C4-2B (cell line): ENCODE results near the gene MYRFL.

ENCODE experiments used
- H3K27ac ChIP-seq: fragments of 450-650 bp; 2 replicates; pipeline ENCODE4 v1.5.1; 2017
- ZFX ChIP-seq: fragments of 450-650 bp; IDR thresholded peaks from 2 replicates; pipeline ENCODE4 v1.6.1; 2017
- TF ChIP-seq, protein P1 (sequence below): fragments of 450-650 bp; conservative IDR thresholded peaks from 2 replicates; pipeline ENCODE4 v1.5.1; 2017; ENCODE audit warnings: mild to moderate bottlenecking

Gene MYRFL

DNA sequence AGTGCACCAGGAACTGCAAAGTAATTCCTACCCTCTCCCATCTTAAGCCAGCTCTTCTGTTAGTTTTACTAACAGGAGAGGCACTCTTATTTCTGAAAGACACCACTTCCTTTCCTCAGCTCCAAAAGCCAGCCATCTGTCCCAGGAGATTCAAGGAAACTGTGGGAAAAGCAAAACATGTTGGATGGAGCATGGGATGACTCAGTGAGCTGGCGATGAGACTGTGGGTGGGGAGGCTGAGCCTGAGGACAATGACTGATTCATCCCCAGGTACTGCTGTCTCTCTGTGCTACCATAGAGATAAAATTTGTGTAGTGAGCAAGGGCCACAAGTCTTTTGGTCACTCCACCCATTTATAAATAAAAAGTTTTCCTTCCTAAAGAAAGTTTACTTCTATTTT, 141.4 kb downstream of the MYRFL start:
- TF ChIP-seq, protein P1, sequence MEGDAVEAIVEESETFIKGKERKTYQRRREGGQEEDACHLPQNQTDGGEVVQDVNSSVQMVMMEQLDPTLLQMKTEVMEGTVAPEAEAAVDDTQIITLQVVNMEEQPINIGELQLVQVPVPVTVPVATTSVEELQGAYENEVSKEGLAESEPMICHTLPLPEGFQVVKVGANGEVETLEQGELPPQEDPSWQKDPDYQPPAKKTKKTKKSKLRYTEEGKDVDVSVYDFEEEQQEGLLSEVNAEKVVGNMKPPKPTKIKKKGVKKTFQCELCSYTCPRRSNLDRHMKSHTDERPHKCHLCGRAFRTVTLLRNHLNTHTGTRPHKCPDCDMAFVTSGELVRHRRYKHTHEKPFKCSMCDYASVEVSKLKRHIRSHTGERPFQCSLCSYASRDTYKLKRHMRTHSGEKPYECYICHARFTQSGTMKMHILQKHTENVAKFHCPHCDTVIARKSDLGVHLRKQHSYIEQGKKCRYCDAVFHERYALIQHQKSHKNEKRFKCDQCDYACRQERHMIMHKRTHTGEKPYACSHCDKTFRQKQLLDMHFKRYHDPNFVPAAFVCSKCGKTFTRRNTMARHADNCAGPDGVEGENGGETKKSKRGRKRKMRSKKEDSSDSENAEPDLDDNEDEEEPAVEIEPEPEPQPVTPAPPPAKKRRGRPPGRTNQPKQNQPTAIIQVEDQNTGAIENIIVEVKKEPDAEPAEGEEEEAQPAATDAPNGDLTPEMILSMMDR = no peak
- TF ChIP-seq ZFX = no peak
- H3K27ac ChIP-seq = no peak overlapping the region

DNA sequence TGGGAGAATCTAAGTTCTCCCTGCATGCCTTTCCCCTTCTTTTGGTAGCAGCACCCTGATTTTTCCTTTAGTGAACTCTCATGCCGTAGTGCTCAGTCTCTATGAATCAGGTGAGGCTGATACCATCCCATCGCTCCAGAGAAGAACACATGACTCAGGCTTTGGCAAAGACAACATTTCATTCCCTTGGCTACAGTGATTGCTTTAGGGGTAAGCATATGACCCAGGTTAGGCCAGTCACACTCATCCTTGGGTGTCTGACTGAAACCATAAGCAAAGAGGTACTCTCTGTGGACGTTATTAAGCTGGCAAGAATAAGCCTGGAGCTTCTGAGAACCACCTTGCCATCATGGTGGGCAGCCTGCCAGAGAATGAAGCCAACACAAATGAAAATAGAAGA, 141.8 kb downstream of the MYRFL start:
- H3K27ac ChIP-seq = no peak overlapping the region
- TF ChIP-seq, protein P1 = no peak
- no peak for TF ChIP-seq ZFX

DNA sequence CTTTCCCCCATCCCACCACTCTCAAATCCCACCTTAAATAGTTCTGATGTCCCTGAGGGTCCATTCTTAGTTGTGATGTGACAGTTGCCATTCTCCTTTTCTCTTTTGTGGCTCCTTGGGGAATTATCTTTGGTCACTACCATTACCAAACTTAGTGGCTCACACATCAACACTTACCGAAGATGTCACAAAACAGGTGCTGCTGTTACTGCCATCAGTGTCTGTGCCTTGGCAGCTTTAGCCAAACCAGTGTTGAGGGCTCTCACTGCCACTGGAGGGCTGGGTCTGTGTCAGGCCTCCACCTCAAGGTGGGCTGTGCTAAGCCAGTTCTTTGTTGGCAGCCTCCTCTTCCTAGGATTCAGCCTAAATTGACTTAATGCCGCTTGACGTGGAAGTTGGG, 144.0 kb downstream of the MYRFL start:
- H3K27ac ChIP-seq = no peak overlapping the region
- TF ChIP-seq ZFX = no peak
- TF ChIP-seq, protein P1 = no peak

DNA sequence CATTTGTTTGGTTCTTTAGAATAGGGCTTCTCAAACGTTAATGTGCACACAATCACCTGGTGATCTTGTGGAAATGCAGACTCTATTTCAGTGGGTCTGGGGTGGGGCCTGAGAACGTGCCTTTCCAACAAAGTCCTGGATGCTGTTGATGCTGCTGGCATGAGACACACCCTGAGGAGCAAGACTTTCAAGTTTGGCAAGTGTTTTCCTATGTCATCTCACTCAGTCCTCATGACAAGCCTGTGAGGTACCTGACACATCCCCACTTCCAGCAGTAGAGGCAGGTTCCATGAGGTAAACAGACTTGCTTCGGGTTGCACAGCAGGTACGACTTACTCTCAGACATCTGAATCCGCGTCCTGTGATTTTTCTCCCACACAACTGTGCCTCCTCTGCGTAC, 147.1 kb downstream of the MYRFL start:
- no peak for TF ChIP-seq ZFX
- TF ChIP-seq, protein P1 = no peak
- no peak overlapping the region for H3K27ac ChIP-seq

DNA sequence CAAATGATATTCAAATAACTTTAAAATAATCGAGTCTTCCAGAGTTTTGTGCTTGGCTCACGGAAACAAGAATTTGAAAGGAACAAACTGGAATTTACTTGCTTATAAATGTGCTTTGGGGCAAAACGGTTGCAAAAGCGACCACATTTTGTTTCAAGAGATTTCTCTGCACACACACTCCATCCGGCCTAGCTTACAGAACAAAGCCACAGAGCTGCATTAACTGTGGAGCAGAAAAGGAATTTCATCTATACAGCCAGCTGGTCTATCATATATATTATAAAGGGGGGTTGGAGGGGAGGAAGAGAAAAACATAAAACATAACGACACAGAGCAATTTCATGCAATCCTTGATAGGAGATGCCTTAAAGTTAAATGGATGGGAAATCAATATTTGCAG, 153.0 kb downstream of the MYRFL start:
- no peak for TF ChIP-seq ZFX
- TF ChIP-seq, protein P1 = no peak
- H3K27ac ChIP-seq = no peak overlapping the region

DNA sequence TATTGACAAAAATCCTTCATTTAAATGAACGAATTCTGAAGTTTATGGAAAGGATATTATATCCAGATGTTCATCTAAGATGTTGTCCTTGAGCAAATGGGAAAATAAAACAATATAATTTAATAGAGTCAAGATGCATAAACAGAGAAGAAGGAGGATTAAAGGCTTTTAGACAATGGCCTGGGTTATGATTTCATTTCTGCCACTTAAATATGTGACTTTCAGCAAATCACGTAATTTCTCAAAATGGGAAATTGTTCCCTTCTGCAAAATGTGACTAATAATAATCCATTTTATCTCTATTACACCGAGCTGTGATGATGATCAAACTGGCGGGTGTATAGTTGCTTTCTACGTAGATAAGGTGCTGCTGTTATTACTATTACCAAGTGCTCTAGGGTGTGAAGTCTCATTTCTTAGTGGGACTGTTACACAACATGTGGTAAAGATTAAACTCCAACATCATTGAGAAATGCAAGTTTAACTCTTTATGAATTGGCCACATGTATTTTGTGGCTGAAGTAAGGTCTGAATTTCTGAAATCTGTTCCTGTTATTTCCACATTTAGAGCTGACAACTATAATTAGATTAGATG, 157.0 kb downstream of the MYRFL start:
- no peak overlapping the region for H3K27ac ChIP-seq
- TF ChIP-seq, protein P1 = no peak
- TF ChIP-seq ZFX = no peak

DNA sequence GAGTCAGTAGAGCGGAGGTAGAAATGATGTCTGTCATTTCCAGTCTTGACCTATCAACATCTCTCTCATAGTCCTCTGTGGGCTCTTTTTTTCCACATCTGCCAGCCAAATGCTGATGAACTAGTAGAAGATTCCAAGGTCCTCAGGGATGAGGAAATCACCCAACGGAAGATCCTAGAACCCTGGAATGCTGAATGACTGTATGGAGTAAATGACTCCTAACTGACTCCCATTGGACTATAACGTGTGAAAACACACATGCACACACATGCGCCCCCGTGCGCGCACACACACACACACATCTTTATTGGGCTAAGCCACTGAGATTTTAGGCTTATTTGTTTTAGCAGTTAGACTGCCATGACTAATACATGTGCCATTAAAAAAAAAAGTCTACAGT, 159.2 kb downstream of the MYRFL start:
- TF ChIP-seq ZFX = no peak
- TF ChIP-seq, protein P1 = no peak
- no peak overlapping the region for H3K27ac ChIP-seq
